OCI-LY7 (cell line): ENCODE measurements around the gene LARGE1. TPM values are rescaled to one million over a fixed set of nuclear protein-coding genes. Genes with fewer than 3 reads are reported as not detected.

Experiments used
- BruUV-seq: library from RNA; stranded (reverse); fragments of 400-500 nt; replicated peaks from 2 replicates; lab custom pipeline; 2021; lab: Mats Ljungman, UMichigan
- CTCF ChIA-PET: fragments of 300-600 bp; sonication (Branson Sonifier 250); formaldehyde crosslinking; loops from one replicate; lab custom pipeline; 2022; ENCODE audit warnings: antibody characterized with exemption; ENCODE audit not compliant: unreplicated experiment; lab: Charles Lee
- POLR2A ChIA-PET: fragments of 300-600 bp; sonication (Branson Sonifier 250); formaldehyde crosslinking; loops from one replicate; lab custom pipeline; 2022; ENCODE audit warnings: antibody characterized with exemption; lab: Charles Lee
- DNase-seq: peaks from one replicate; pipeline ENCODE4 v3.0.0-alpha.2; 2015; ENCODE audit warnings: low spot score
- H2AFZ ChIP-seq: fragments of 200-600 bp; sonication (generic), shearing (Covaris generic); 2 replicates; pipeline ENCODE4 v1.6.1; 2014; ENCODE audit warnings: mild to moderate bottlenecking, antibody characterized with exemption, low read length, moderate library complexity
- H3K27ac ChIP-seq: fragments of 200-600 bp; sonication (generic); 2 replicates; pipeline ENCODE4 v1.5.1; 2014; ENCODE audit warnings: mixed run types, low read depth, mild to moderate bottlenecking, moderate library complexity, low read length, inconsistent platforms; ENCODE audit not compliant: poor library complexity, severe bottlenecking
- H3K36me3 ChIP-seq: fragments of 200-600 bp; sonication (generic); 2 replicates; pipeline ENCODE4 v1.6.1; 2014; ENCODE audit warnings: mild to moderate bottlenecking, antibody characterized with exemption, low read length, moderate library complexity, mixed read lengths; ENCODE audit not compliant: insufficient read depth
- H3K4me1 ChIP-seq: fragments of 200-600 bp; sonication (generic); 2 replicates; pipeline ENCODE4 v1.5.1; 2014; ENCODE audit warnings: mild to moderate bottlenecking, low read length; ENCODE audit not compliant: insufficient read depth, poor library complexity, severe bottlenecking
- H3K4me2 ChIP-seq: fragments of 200-600 bp; sonication (generic); 2 replicates; pipeline ENCODE4 v1.6.1; 2014; ENCODE audit warnings: mild to moderate bottlenecking, low read length
- H3K4me3 ChIP-seq: fragments of 200-600 bp; sonication (generic); 2 replicates; pipeline ENCODE4 v1.5.1; 2014; ENCODE audit warnings: mild to moderate bottlenecking, low read depth, low read length; ENCODE audit not compliant: poor library complexity, severe bottlenecking
- H3K79me2 ChIP-seq: fragments of 200-600 bp; sonication (generic); 2 replicates; pipeline ENCODE4 v1.6.1; 2016; ENCODE audit warnings: low read depth, mild to moderate bottlenecking, low read length, moderate library complexity, mixed read lengths; ENCODE audit not compliant: insufficient read depth
- H3K9me2 ChIP-seq: fragments of 200-600 bp; sonication (generic); 2 replicates; pipeline ENCODE4 v1.6.1; 2016; ENCODE audit warnings: mild to moderate bottlenecking, low read length, mixed read lengths; ENCODE audit not compliant: insufficient read depth
- H3K9me3 ChIP-seq: fragments of 200-600 bp; sonication (generic); 2 replicates; pipeline ENCODE4 v1.6.1; 2014; ENCODE audit warnings: mild to moderate bottlenecking, mixed run types, low read length, mixed read lengths
- H4K20me1 ChIP-seq: fragments of 200-600 bp; sonication (generic); 2 replicates; pipeline ENCODE4 v1.6.1; 2014; ENCODE audit warnings: mild to moderate bottlenecking, antibody characterized with exemption, low read length, moderate library complexity, mixed read lengths; ENCODE audit not compliant: insufficient read depth
- CTCF ChIP-seq: fragments of 200-600 bp; sonication (generic); conservative IDR thresholded peaks from 2 replicates; pipeline ENCODE4 v1.5.1; 2014; ENCODE audit warnings: mild to moderate bottlenecking, antibody characterized with exemption, low read length, moderate library complexity, mixed read lengths
- EZH2phosphoT487 ChIP-seq: fragments of 200-600 bp; sonication (generic); IDR thresholded peaks from 2 replicates; pipeline ENCODE4 v1.6.1; 2018; ENCODE audit warnings: low read depth, borderline replicate concordance, mild to moderate bottlenecking, mixed run types, antibody characterized with exemption, low read length, moderate library complexity, mixed read lengths
- intact Hi-C: fragments of 100-400 bp; cut with micrococcal nuclease; formaldehyde crosslinking; loops from one replicate; pipeline ENCODE4 v1.10.0; 2022; ENCODE audit not compliant: unreplicated experiment
- total RNA-seq, 2 experiments: library from RNA; depleted of rRNA in 1 of 2; stranded (reverse); fragments of >200 nt in 1 of 2; shearing (Covaris generic) in 1 of 2; gene quantifications; 2 replicates each; pipeline ENCODE4 v1.2.3, GENCODE V29; 2014 to 2022

The LARGE1 gene
- total RNA-seq, 2 experiments from 2014 or later, result 31.5 to 31.9 TPM

GRCh38 chr22:33331017-33331416, 589.3 kb downstream of the LARGE1 start:
- no peaks in the 10 kb centered on the region for H3K36me3 ChIP-seq
- no peak overlapping the region for H3K27ac ChIP-seq
- H3K4me1 ChIP-seq, result peaks cover 21% of the 10 kb centered on the region
- CTCF ChIA-PET, result interaction anchor here (0.6 kb wide), 1 partner anchor 144 kb away, joined by 3 read pairs; no protein-coding TSS in a partner anchor
- H3K9me3 ChIP-seq, result no peaks in the 10 kb centered on the region
- DNase-seq, result no peak
- POLR2A ChIA-PET, result interaction anchor here (1.0 kb wide), 1 partner anchor 934 kb away, joined by 3 read pairs; no protein-coding TSS in a partner anchor
- no TSS peak for BruUV-seq
- no peaks in the 10 kb centered on the region for H3K9me2 ChIP-seq
- H3K4me2 ChIP-seq, result no peak overlapping the region
- no peaks in the 10 kb centered on the region for H3K79me2 ChIP-seq
- no peak for TF ChIP-seq EZH2phosphoT487
- no peak for TF ChIP-seq CTCF
- H3K4me3 ChIP-seq, result no peak overlapping the region
- intact Hi-C loops, result no loop called here
- no peaks in the 10 kb centered on the region for H4K20me1 ChIP-seq
- no peak overlapping the region for H2AFZ ChIP-seq

GRCh38 chr22:33330534-33330933, 589.7 kb downstream of the LARGE1 start:
- no peak overlapping the region for H3K27ac ChIP-seq
- no peaks in the 10 kb centered on the region for H3K36me3 ChIP-seq
- no peaks in the 10 kb centered on the region for H3K9me3 ChIP-seq
- no peak overlapping the region for H2AFZ ChIP-seq
- TF ChIP-seq EZH2phosphoT487 (no peak), CTCF (no peak)
- peaks cover 26% of the 10 kb centered on the region for H3K4me1 ChIP-seq
- DNase-seq, result no peak
- CTCF ChIA-PET, result interaction anchor here (0.6 kb wide), 1 partner anchor 144 kb away, joined by 3 read pairs; no protein-coding TSS in a partner anchor
- H3K4me2 ChIP-seq, result no peak overlapping the region
- no peak overlapping the region for H3K4me3 ChIP-seq
- no TSS peak for BruUV-seq
- H4K20me1 ChIP-seq, result no peaks in the 10 kb centered on the region
- intact Hi-C loops, result no loop called here
- POLR2A ChIA-PET, result interaction anchor here (1.0 kb wide), 1 partner anchor 934 kb away, joined by 3 read pairs; no protein-coding TSS in a partner anchor
- no peaks in the 10 kb centered on the region for H3K79me2 ChIP-seq
- no peaks in the 10 kb centered on the region for H3K9me2 ChIP-seq

- Histone ChIP-seq H3K4me2 (no peak overlapping the region), H3K9me2 (no peaks in the 10 kb centered on the region), H4K20me1 (no peaks in the 10 kb centered on the region), H3K36me3 (no peaks in the 10 kb centered on the region), H3K4me3 (no peak overlapping the region), H3K9me3 (no peaks in the 10 kb centered on the region), H3K4me1 (peaks cover 37% of the 10 kb centered on the region), H2AFZ (no peak overlapping the region), H3K79me2 (no peaks in the 10 kb centered on the region), H3K27ac (no peak overlapping the region)
- intact Hi-C loops, result loop anchor here (5.0 kb wide), 1 partner anchor 513 kb away; no protein-coding TSS in a partner anchor
- ChIA-PET POLR2A (interaction anchor here (0.7 to 0.8 kb wide), 2 partner anchors 11 to 13 kb away, joined by 4 to 5 read pairs; no protein-coding TSS in a partner anchor), CTCF (no interaction called here)
- BruUV-seq, result no TSS peak
- no peak for DNase-seq
- TF ChIP-seq CTCF (no peak), EZH2phosphoT487 (no peak)
These were observed 590.9 kb downstream of the LARGE1 start for GRCh38 chr22:33329398-33329797.
